ENCODE data around the gene MAP3K1.

Gene MAP3K1

GRCh38 chr5:56910210-56910965 is 95.0 kb downstream of the MAP3K1 start:
- peak; percentile 62 for DNase-seq

- DNase-seq: no peak
Measured at GRCh38 chr5:56913766-56914165, 98.4 kb downstream of the MAP3K1 start.

- no peak for DNase-seq
Measured at GRCh38 chr5:56914678-56915077, 99.3 kb downstream of the MAP3K1 start.

- DNase-seq: no peak
Measured at GRCh38 chr5:56917534-56917933, 102.2 kb downstream of the MAP3K1 start.

GRCh38 chr5:56918054-56918453 is 102.7 kb downstream of the MAP3K1 start:
- no peak for DNase-seq

- DNase-seq: no peak
Measured at GRCh38 chr5:56919942-56920662, 104.8 kb downstream of the MAP3K1 start.

- DNase-seq: no peak
Measured at GRCh38 chr5:56922922-56923321, 107.6 kb downstream of the MAP3K1 start.

- no peak for DNase-seq
Measured at GRCh38 chr5:56934325-56934724, 119.0 kb downstream of the MAP3K1 start.

- no peak for DNase-seq
Measured at GRCh38 chr5:56938858-56939257, 123.5 kb downstream of the MAP3K1 start.

GRCh38 chr5:56941981-56942380 is 126.6 kb downstream of the MAP3K1 start:
- DNase-seq: no peak
